ENCODE results near the gene FLYWCH1.

- TF ChIP-seq CTCF (IDR thresholded peaks at IDR 0.05), result no peak
- no peak for TF ChIP-seq EZH2 (IDR thresholded peaks at IDR 0.05)
- TF ChIP-seq EZH2phosphoT487 (IDR thresholded peaks at IDR 0.05), result no peak
Observed at GRCh38 chr16:2991566-2992261, 80.0 kb downstream of the FLYWCH1 start.
